B cell (primary cell): ENCODE measurements around the gene PCDHGB1. TPM values are rescaled to one million over a fixed set of nuclear protein-coding genes. Genes with fewer than 3 reads are reported as not detected.

Experiments
- ATAC-seq: fragments of 200-7000 bp; cut with Tn5 transposase; one replicate; pipeline ENCODE4 v1.10.0; 2021; ENCODE audit warnings: low read depth, mild to moderate bottlenecking, moderate number of reproducible peaks, moderate library complexity
- CTCF ChIA-PET: fragments of 350-600 bp; sonication (Branson Sonifier 250); formaldehyde crosslinking; loops from one replicate; lab custom pipeline; 2021; ENCODE audit warnings: antibody characterized with exemption, inconsistent platforms; lab: Charles Lee
- POLR2A ChIA-PET: fragments of 350-600 bp; sonication (Branson Sonifier 250); formaldehyde crosslinking; loops from one replicate; lab custom pipeline; 2021; ENCODE audit warnings: antibody characterized with exemption; lab: Charles Lee
- DNase-seq: peaks from one replicate; pipeline ENCODE4 v3.0.0; 2013
- H2AFZ ChIP-seq: 2 replicates; pipeline ENCODE4 v1.6.1; 2012; ENCODE audit warnings: mild to moderate bottlenecking, low read depth, low read length; ENCODE audit not compliant: insufficient read depth, poor library complexity, severe bottlenecking
- H3K27ac ChIP-seq, 2 donors: 1 replicate in 1 of 2; 2 replicates in 1 of 2; pipeline ENCODE4 v1.5.1; 2012 to 2013; ENCODE audit warnings: low read length in 2 of 2, mild to moderate bottlenecking in 2 of 2, moderate library complexity in 1 of 2
- H3K27me3 ChIP-seq, 4 experiments: fragments of 200-600 bp in 1 of 4; sonication (generic) in 1 of 4; replicated peaks in 1 of 4; 1 replicate in 2 of 4; 2 replicates in 2 of 4; pipeline versions ENCODE4 v1.6.1 to v1.7.0; 2013 to 2016; ENCODE audit warnings: low read length in 3 of 4, mild to moderate bottlenecking in 2 of 4, mixed read lengths in 1 of 4, moderate library complexity in 1 of 4; ENCODE audit not compliant: insufficient read depth in 4 of 4, control insufficient read depth in 3 of 4; ENCODE audit errors: control extremely low read depth in 1 of 4
- H3K36me3 ChIP-seq, 2 experiments: replicated peaks in 1 of 2; 1 replicate in 1 of 2; 2 replicates in 1 of 2; pipeline versions ENCODE4 v1.6.1 to v1.7.1; 2013; ENCODE audit warnings: low read length in 1 of 2; ENCODE audit not compliant: insufficient read depth in 2 of 2, control insufficient read depth in 1 of 2; ENCODE audit errors: control extremely low read depth in 1 of 2, extremely low read depth in 1 of 2
- H3K4me1 ChIP-seq, 2 donors: fragments of 200-600 bp in 1 of 2; sonication (generic) in 1 of 2; 1 replicate in 1 of 2; 2 replicates in 1 of 2; pipeline versions ENCODE4 v1.5.1 to v1.6.1; 2013 to 2017; ENCODE audit warnings: low read length in 2 of 2; ENCODE audit not compliant: control insufficient read depth in 2 of 2, insufficient read depth in 2 of 2
- H3K4me2 ChIP-seq: replicated peaks from 2 replicates; pipeline ENCODE3; 2012; ENCODE audit warnings: mild to moderate bottlenecking, low read depth, low read length; ENCODE audit not compliant: poor library complexity, severe bottlenecking
- H3K4me3 ChIP-seq, 5 experiments: fragments of 200-600 bp in 1 of 5; sonication (generic) in 1 of 5; 1 replicate in 3 of 5; 2 replicates in 2 of 5; pipeline versions ENCODE4 v1.5.1 to v1.7.0; 2011 to 2016; ENCODE audit warnings: low read length in 4 of 5, mild to moderate bottlenecking in 4 of 5, low read depth in 2 of 5, control low read depth in 1 of 5, moderate library complexity in 1 of 5; ENCODE audit not compliant: insufficient read depth in 1 of 5; ENCODE audit errors: control extremely low read depth in 1 of 5, extremely low read depth in 1 of 5
- H3K79me2 ChIP-seq: fragments of 200-600 bp; sonication (generic); one replicate; pipeline ENCODE4 v1.6.0; 2016; ENCODE audit warnings: low read length; ENCODE audit not compliant: control insufficient read depth, insufficient read depth
- H3K9ac ChIP-seq: fragments of 200-600 bp; sonication (generic); 2 replicates; pipeline ENCODE4 v1.6.1; 2017; ENCODE audit warnings: mild to moderate bottlenecking, low read length, moderate library complexity
- H3K9me3 ChIP-seq, 3 donors: one replicate each; pipeline versions ENCODE4 v1.6.1 to v1.7.1; 2013; ENCODE audit warnings: low read length in 2 of 3; ENCODE audit not compliant: control insufficient read depth in 2 of 3, insufficient read depth in 1 of 3; ENCODE audit errors: control extremely low read depth in 1 of 3
- H4K20me1 ChIP-seq: 2 replicates; pipeline ENCODE4 v1.6.0; 2012; ENCODE audit warnings: mild to moderate bottlenecking, low read length; ENCODE audit not compliant: insufficient read depth, control insufficient read depth, poor library complexity, severe bottlenecking
- H3K27ac Mint-ChIP-seq: one replicate; pipeline ENCODE4 v1.8.0; 2021; ENCODE audit warnings: mixed read lengths
- H3K27me3 Mint-ChIP-seq: one replicate; pipeline ENCODE4 v1.8.0; 2021; ENCODE audit warnings: mixed read lengths
- H3K4me1 Mint-ChIP-seq: one replicate; pipeline ENCODE4 v1.8.0; 2021; ENCODE audit warnings: mixed read lengths
- H3K4me3 Mint-ChIP-seq: one replicate; pipeline ENCODE4 v1.8.0; 2021; ENCODE audit warnings: mixed read lengths
- H3K9me3 Mint-ChIP-seq: one replicate; pipeline ENCODE4 v1.8.0; 2022; ENCODE audit warnings: mixed read lengths; ENCODE audit not compliant: insufficient read depth
- CTCF ChIP-seq: fragments of 200-600 bp; IDR thresholded peaks from one replicate; pipeline ENCODE4 v1.8.0; 2022; ENCODE audit warnings: antibody characterized with exemption, mild to moderate bottlenecking
- EZH2 ChIP-seq: IDR thresholded peaks from 2 replicates; pipeline ENCODE4 v1.6.1; 2012; ENCODE audit warnings: borderline replicate concordance, low read depth, mild to moderate bottlenecking, moderate library complexity, low read length; ENCODE audit not compliant: insufficient read depth, poor library complexity, severe bottlenecking
- WGBS: methylation state at CpG from one replicate; pipeline ENCODE4 v1.1.5; 2013; ENCODE audit warnings: missing lambda C conversion rate; ENCODE audit not compliant: insufficient coverage; 5-methylcytosine and 5-hydroxymethylcytosine counted together
- intact Hi-C: fragments of 100-400 bp; cut with micrococcal nuclease; formaldehyde crosslinking; loops from one replicate; pipeline ENCODE4 v1.10.0; 2022
- polyA plus RNA-seq: library from polyadenylated mRNA; depleted of rRNA; stranded (reverse); fragments of >200 nt; gene quantifications from 2 replicates; pipeline ENCODE4 v1.2.3, GENCODE V29; 2012
- total RNA-seq, 2 donors: library from RNA; stranded (reverse); fragments of 120-200 nt in 1 of 2; gene quantifications; 1 replicate in 1 of 2; 2 replicates in 1 of 2; pipeline versions ENCODE4 v1.2.3 to v1.2.4, GENCODE V29; 2013 to 2022

Gene PCDHGB1
- total and polyA plus RNA-seq, 2 donors (not counting 1 experiment from before 2014, with no cell fraction given), result 0.10 to 0.69 TPM

GRCh38 chr5:141319699-141320098, 30.2 kb upstream of the PCDHGB1 start:
- TF ChIP-seq CTCF (no peak), EZH2 (no peak)
- Histone ChIP-seq H3K4me2 (peak overlapping the region; percentile 74), H2AFZ (no peak overlapping the region), H3K27ac (peak overlapping the region in 1 of 2 donors; percentile 95), H3K9me3 (peaks cover 25 to 66% (median 56%) of the 10 kb centered on the region in 3 donors), H3K9ac (peak overlapping the region; percentile 89), H3K36me3 (peaks cover 11 to 19% of the 10 kb centered on the region in 2 experiments), H3K4me1 (peaks cover 17 to 20% of the 10 kb centered on the region in 2 donors), H3K27me3 (no peaks in the 10 kb centered on the region), H3K79me2 (peaks cover 37% of the 10 kb centered on the region), H4K20me1 (no peaks in the 10 kb centered on the region), H3K4me3 (peak overlapping the region; percentile 78 to 100 (median 97))
- CTCF ChIA-PET, result interaction anchor here (0.7 to 4.4 kb wide), 23 partner anchors 9 to 331 kb away, joined by 3 to 37 read pairs (median 5); partner anchors contain the start of genes FCHSD1, PCDHGA10, PCDHGA12 and PCDHGA3
- Mint-ChIP-seq H3K4me1 (peaks cover 34% of the 10 kb centered on the region), H3K27ac (peak overlapping the region; percentile 98), H3K9me3 (peaks cover 27% of the 10 kb centered on the region), H3K27me3 (no peaks in the 10 kb centered on the region), H3K4me3 (peak overlapping the region; percentile 96)
- intact Hi-C loops, result loop anchor here (1.0 to 10.0 kb wide), 11 partner anchors 95 to 1451 kb away; partner anchors contain the start of genes ANKHD1, APBB3, ARHGAP26 and DELE1
- ATAC-seq (no peak), DNase-seq (no peak)
- 90% methylated on average over 3 of the region's 5 CpGs for WGBS
- POLR2A ChIA-PET, result interaction anchor here (1.1 to 1.5 kb wide), 2 partner anchors 244 to 918 kb away, joined by 3 to 6 read pairs; partner anchors contain the start of gene ANKHD1
